ENCODE results near the gene CSTF1.

Gene CSTF1

DNA sequence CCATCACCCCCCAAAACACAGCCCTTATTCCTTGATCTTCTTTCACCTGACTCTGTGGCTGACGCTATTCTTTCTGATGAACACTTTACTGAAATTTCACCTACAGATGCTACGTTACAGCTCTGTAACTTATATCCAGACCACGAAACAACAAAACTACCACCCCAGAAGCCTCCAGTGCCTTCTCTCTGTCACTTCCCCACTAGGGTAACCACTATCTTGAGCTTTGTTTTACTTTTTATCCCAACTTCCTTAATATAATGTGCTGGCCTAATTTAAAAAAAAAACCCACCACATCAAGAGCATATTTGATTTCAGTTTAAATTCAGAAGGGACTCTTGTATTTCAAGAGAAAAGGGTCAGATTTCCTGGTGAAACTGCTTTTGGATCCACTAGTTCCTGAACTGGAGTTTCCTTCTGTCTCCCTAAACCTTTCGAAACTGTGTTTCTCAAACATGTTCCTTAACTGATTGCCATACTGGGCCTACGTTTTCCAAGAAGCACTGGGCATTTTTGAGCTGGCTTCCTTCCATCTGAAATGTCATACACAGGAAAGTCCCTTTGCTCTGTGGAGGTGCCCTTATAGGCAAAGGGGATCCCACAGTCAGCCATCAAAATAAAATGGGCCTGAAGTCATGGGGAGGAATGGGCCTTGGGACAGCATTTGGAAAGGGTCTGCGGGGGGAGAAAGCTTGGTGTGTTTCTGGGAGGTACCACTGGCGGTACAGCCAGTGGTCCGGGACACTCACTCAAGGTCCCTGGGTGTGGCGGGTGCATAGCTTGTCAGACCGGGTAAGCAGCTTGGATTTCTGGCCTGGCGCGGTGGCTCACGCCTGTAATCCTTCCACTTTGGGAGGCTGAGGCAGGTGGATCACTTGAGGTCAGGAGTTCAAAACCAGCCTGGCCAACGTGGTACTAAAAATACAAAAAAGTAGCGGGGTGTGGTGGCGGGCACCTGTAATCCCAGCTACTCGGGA, 50.2 kb downstream of the CSTF1 start:
- Histone ChIP-seq H3K4me3 (no peak overlapping the region), H3K36me3 (no peaks in the 10 kb centered on the region), H3K27ac (no peak overlapping the region), H3K9me3 (no peaks in the 10 kb centered on the region), H3K4me1 (no peaks in the 10 kb centered on the region), H3K27me3 (peaks cover 0 to 3% of the 10 kb centered on the region in 2 donors)
- intact Hi-C loops (cut with DNase I; ENCODE audit: low total_unique reads), result no loop called here
- no peak for TF ChIP-seq CTCF (IDR thresholded peaks at IDR 0.05)
- DNase-seq, result peak in 1 of 2 donors; percentile 23

DNA sequence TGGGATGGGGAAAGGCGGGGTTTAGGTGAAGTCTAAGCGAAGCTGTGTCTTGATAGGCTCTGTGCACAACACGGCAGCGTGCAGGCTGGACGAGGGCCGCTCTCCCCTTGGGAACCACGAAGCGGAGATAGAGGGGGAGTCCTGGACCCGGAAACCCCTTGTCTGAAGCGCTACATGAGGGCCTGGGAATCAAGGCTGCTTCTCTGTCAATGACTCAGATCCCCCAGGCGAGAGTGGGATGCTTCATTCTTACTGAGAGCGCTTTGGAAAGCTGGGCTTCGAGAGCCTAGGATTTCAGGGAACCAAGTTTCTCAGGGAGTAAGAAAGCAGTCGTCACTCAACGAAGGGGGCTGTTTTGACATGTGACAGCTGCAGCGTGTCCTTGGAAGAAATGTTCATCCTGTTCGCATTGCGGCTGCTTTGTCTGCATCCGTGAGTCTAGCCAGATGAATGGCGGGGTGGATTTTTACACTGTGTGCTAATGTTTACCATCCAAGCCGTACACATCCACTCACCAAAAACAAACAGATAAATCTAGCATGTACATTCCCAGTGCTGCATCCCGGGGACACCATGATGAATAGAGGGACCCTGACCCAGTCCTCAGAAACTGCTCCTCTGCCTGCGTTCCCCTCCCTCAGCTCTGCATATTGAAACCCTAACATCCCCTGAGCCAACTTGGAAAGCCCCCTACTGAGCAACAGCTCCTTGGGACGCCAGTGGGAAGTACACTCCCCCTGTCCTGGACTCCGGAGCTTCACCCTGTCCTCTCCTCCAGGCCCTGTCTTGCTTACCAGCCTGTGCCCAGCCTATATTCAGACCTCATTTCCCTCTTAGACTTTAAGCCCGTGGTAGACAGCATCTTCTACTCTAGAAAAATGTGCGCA, 51.5 kb downstream of the CSTF1 start:
- Histone ChIP-seq H3K4me3 (no peak overlapping the region), H3K4me1 (no peaks in the 10 kb centered on the region), H3K27me3 (peaks cover 0 to 3% of the 10 kb centered on the region in 2 donors), H3K9me3 (no peaks in the 10 kb centered on the region), H3K27ac (no peak overlapping the region), H3K36me3 (no peaks in the 10 kb centered on the region)
- no peak for TF ChIP-seq CTCF (IDR thresholded peaks at IDR 0.05)
- peak in 1 of 2 donors; percentile 41 for DNase-seq
- intact Hi-C loops (cut with DNase I; ENCODE audit: low total_unique reads), result no loop called here

GRCh38 chr20:56445130-56445529, 52.7 kb downstream of the CSTF1 start:
- TF ChIP-seq CTCF (IDR thresholded peaks at IDR 0.05), result no peak
- intact Hi-C loops (cut with DNase I; ENCODE audit: low total_unique reads), result no loop called here
- H3K4me3 ChIP-seq, result no peak overlapping the region

DNA sequence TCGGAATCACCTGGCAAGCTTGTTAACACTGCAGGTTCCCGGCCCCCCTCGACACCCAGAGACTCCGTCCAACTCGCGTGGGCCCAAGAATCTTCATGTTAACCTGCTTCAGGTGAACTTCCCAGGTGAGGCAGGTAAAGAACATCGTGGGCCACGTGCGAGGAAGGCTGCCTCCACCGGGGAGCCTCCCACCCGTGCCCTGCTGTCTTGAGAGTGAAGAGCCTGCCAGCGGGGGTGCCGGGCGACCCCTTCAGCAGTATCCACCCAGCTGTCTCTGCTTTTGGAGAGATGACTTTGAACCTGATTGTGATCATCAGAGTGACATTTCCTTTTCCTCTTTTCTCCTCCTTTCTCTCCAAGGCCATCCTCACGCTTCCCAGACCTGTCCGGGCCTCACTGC, 53.1 kb downstream of the CSTF1 start:
- DNase-seq, result peak in 1 of 2 donors; percentile 42
- H3K4me1 ChIP-seq, result no peaks in the 10 kb centered on the region
- H3K27me3 ChIP-seq, result peaks cover 0 to 3% of the 10 kb centered on the region in 2 donors
- no peak overlapping the region for H3K27ac ChIP-seq
- no peaks in the 10 kb centered on the region for H3K9me3 ChIP-seq
- intact Hi-C loops (cut with DNase I; ENCODE audit: low total_unique reads), result no loop called here
- no peaks in the 10 kb centered on the region for H3K36me3 ChIP-seq
- TF ChIP-seq CTCF (IDR thresholded peaks at IDR 0.05), result no peak
- no peak overlapping the region for H3K4me3 ChIP-seq

More at GRCh38 chr20:56445130-56445529, 52.7 kb downstream of the CSTF1 start:
- DNase-seq, result peak in 1 of 2 donors; percentile 32
- H3K36me3 ChIP-seq, result no peaks in the 10 kb centered on the region
- no peaks in the 10 kb centered on the region for H3K9me3 ChIP-seq
- H3K4me1 ChIP-seq, result no peaks in the 10 kb centered on the region
- H3K27me3 ChIP-seq, result peaks cover 0 to 3% of the 10 kb centered on the region in 2 donors
- no peak overlapping the region for H3K27ac ChIP-seq

DNA sequence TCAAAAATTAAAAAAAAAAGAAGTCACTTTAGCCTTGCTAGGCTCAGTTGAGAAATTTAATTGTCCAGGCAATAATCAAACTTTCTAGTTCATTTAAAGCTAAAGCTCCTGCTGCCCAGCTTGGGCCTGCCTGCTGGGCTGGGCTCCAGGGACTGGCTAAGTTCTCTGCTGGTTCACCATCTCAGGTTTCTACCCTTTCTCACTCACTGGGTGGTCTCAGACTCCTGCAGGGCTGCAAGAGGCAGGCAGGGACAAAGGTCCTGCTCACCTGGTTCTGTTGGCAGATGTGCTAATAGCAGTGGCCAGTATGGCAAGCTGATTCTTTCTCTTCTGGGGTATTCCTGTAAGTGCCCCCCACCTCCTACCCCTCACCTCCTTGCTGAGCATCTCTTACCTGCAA, 54.8 kb downstream of the CSTF1 start:
- peaks cover 0 to 3% of the 10 kb centered on the region in 2 donors for H3K27me3 ChIP-seq
- no peaks in the 10 kb centered on the region for H3K9me3 ChIP-seq
- peak in 1 of 2 donors; percentile 7 for DNase-seq
- TF ChIP-seq CTCF (IDR thresholded peaks at IDR 0.05), result no peak
- H3K27ac ChIP-seq, result no peak overlapping the region
- intact Hi-C loops (cut with DNase I; ENCODE audit: low total_unique reads), result no loop called here
- no peaks in the 10 kb centered on the region for H3K36me3 ChIP-seq
- H3K4me1 ChIP-seq, result no peaks in the 10 kb centered on the region
- H3K4me3 ChIP-seq, result no peak overlapping the region
